H1 (cell line): ENCODE data around the gene ZKSCAN8. TPM values are rescaled to one million over a fixed set of nuclear protein-coding genes. Genes with fewer than 3 reads are reported as not detected.

Source experiments
- CTCF ChIA-PET: fragments of 300-600 bp; sonication (Branson Sonifier 250); formaldehyde crosslinking; loops from one replicate; lab custom pipeline; 2021; ENCODE audit not compliant: partially characterized antibody; lab: Charles Lee
- POLR2A ChIA-PET: fragments of 300-600 bp; sonication (Branson Sonifier 250); formaldehyde crosslinking; loops from one replicate; lab custom pipeline; 2021; ENCODE audit warnings: inconsistent platforms; ENCODE audit not compliant: partially characterized antibody; lab: Charles Lee
- DNase-seq, 2 experiments: peaks; one replicate each; pipeline versions ENCODE4 v3.0.0 to v3.0.0-alpha.2; 2010 to 2022; ENCODE audit warnings: low spot score in 2 of 2, low read depth in 1 of 2, mixed read lengths in 1 of 2
- FAIRE-seq: peaks from 2 replicates; lab custom pipeline; 2011; peaks lifted over from hg19 to GRCh38; lab: Jason Lieb, UNC
- H2AFZ ChIP-seq: 2 replicates; pipeline ENCODE4 v1.8.1; 2012; ENCODE audit warnings: low read length, inconsistent platforms
- H2AK5ac ChIP-seq: 2 replicates; pipeline ENCODE4 v1.6.1; 2013; ENCODE audit warnings: low read depth, low read length
- H2BK120ac ChIP-seq: replicated peaks from 2 replicates; pipeline ENCODE3; 2013; ENCODE audit warnings: low read depth, low read length, inconsistent platforms
- H2BK12ac ChIP-seq: 2 replicates; pipeline ENCODE4 v1.6.1; 2013; ENCODE audit warnings: low read depth, low read length
- H2BK15ac ChIP-seq: 2 replicates; pipeline ENCODE4 v1.6.1; 2013; ENCODE audit warnings: low read length
- H2BK20ac ChIP-seq: 2 replicates; pipeline ENCODE4 v1.6.1; 2013; ENCODE audit warnings: low read length
- H2BK5ac ChIP-seq: 2 replicates; pipeline ENCODE4 v1.6.1; 2013; ENCODE audit warnings: low read depth, low read length
- H3K14ac ChIP-seq: 2 replicates; pipeline ENCODE4 v1.6.1; 2013; ENCODE audit warnings: inconsistent platforms; ENCODE audit not compliant: insufficient read length
- H3K18ac ChIP-seq: 2 replicates; pipeline ENCODE4 v1.6.1; 2013; ENCODE audit warnings: low read length; ENCODE audit errors: extremely low read depth
- H3K23ac ChIP-seq: 2 replicates; pipeline ENCODE4 v1.6.1; 2013; ENCODE audit warnings: inconsistent platforms; ENCODE audit not compliant: insufficient read length
- H3K23me2 ChIP-seq: 2 replicates; pipeline ENCODE4 v1.6.1; 2013; ENCODE audit warnings: low read depth, low read length
- H3K27ac ChIP-seq: 2 replicates; pipeline ENCODE4 v1.6.1; 2011; ENCODE audit warnings: low read depth, low read length, inconsistent platforms
- H3K27me3 ChIP-seq, 4 experiments: replicated peaks in 1 of 4; 1 replicate in 1 of 4; 2 replicates in 3 of 4; pipeline versions ENCODE4 v1.6.1 to v1.8.1; 2011 to 2013; ENCODE audit warnings: low read length in 3 of 4, mild to moderate bottlenecking in 3 of 4, inconsistent platforms in 2 of 4, mixed read lengths in 2 of 4, moderate library complexity in 1 of 4; ENCODE audit not compliant: control insufficient read depth in 3 of 4, insufficient read depth in 3 of 4; ENCODE audit errors: extremely low read depth in 1 of 4
- H3K36me3 ChIP-seq, 4 experiments: 2 replicates each; pipeline versions ENCODE4 v1.6.1 to v1.8.1; 2011 to 2013; ENCODE audit warnings: mild to moderate bottlenecking in 4 of 4, low read length in 3 of 4, moderate library complexity in 2 of 4, control low read depth in 1 of 4, inconsistent platforms in 1 of 4; ENCODE audit not compliant: insufficient read depth in 4 of 4, control insufficient read depth in 2 of 4
- H3K4ac ChIP-seq: replicated peaks from 2 replicates; pipeline ENCODE3; 2013; ENCODE audit warnings: low read length, low read depth, mixed read lengths, inconsistent platforms; ENCODE audit not compliant: insufficient read length
- H3K4me1 ChIP-seq, 4 experiments: replicated peaks in 1 of 4; 1 replicate in 1 of 4; 2 replicates in 3 of 4; pipeline versions ENCODE4 v1.6.1 to v1.8.1; 2011 to 2013; ENCODE audit warnings: low read length in 3 of 4, inconsistent platforms in 2 of 4, mixed read lengths in 1 of 4; ENCODE audit not compliant: insufficient read depth in 4 of 4, control insufficient read depth in 3 of 4
- H3K4me2 ChIP-seq, 2 experiments: 2 replicates each; pipeline versions ENCODE4 v1.6.1 to v1.8.1; 2011 to 2013; ENCODE audit warnings: low read depth in 2 of 2, low read length in 2 of 2, control low read depth in 1 of 2, inconsistent platforms in 1 of 2, mild to moderate bottlenecking in 1 of 2; ENCODE audit not compliant: insufficient read depth in 1 of 2
- H3K4me3 ChIP-seq, 4 experiments: fragments of 200-600, 300-600 bp in 1 of 4; sonication (generic), shearing (Covaris generic), sonication (Bioruptor Twin) in 1 of 4; 2 replicates each; pipeline versions ENCODE4 v1.5.1 to v1.8.1; 2011 to 2016; ENCODE audit warnings: low read length in 4 of 4, low read depth in 3 of 4, control low read depth in 2 of 4, inconsistent platforms in 2 of 4, mild to moderate bottlenecking in 2 of 4, mixed read lengths in 1 of 4, moderate library complexity in 1 of 4; ENCODE audit not compliant: insufficient read depth in 2 of 4; ENCODE audit errors: extremely low read depth in 1 of 4
- H3K56ac ChIP-seq: replicated peaks from 2 replicates; pipeline ENCODE3; 2013; ENCODE audit warnings: low read depth, mild to moderate bottlenecking, mixed read lengths, low read length, inconsistent platforms; ENCODE audit not compliant: insufficient read length
- H3K79me1 ChIP-seq: 2 replicates; pipeline ENCODE4 v1.6.1; 2013; ENCODE audit warnings: low read depth, low read length, control low read depth
- H3K79me2 ChIP-seq, 2 experiments: 2 replicates each; pipeline versions ENCODE4 v1.6.1 to v1.8.1; 2012 to 2013; ENCODE audit warnings: low read length in 2 of 2, mild to moderate bottlenecking in 2 of 2, inconsistent platforms in 1 of 2; ENCODE audit not compliant: insufficient read depth in 2 of 2, control insufficient read depth in 1 of 2
- H3K9ac ChIP-seq, 4 experiments: replicated peaks in 1 of 4; 1 replicate in 1 of 4; 2 replicates in 3 of 4; pipeline versions ENCODE4 v1.6.1 to v1.8.1; 2011 to 2013; ENCODE audit warnings: low read depth in 3 of 4, low read length in 3 of 4, control low read depth in 2 of 4, mild to moderate bottlenecking in 2 of 4, moderate library complexity in 2 of 4, inconsistent platforms in 1 of 4; ENCODE audit errors: extremely low read depth in 1 of 4
- H3K9me3 ChIP-seq, 2 experiments: 2 replicates each; pipeline versions ENCODE4 v1.6.1 to v1.8.1; 2012 to 2013; ENCODE audit warnings: mild to moderate bottlenecking in 2 of 2, moderate library complexity in 2 of 2, control low read depth in 1 of 2, inconsistent platforms in 1 of 2, low read depth in 1 of 2, low read length in 1 of 2, mixed read lengths in 1 of 2; ENCODE audit not compliant: insufficient read depth in 2 of 2
- H4K20me1 ChIP-seq, 2 experiments: replicated peaks in 1 of 2; 2 replicates each; pipeline versions ENCODE3 to v1.8.1; 2011 to 2013; ENCODE audit warnings: inconsistent platforms in 2 of 2, low read length in 2 of 2, mild to moderate bottlenecking in 1 of 2; ENCODE audit not compliant: insufficient read depth in 2 of 2, control insufficient read depth in 1 of 2
- H4K5ac ChIP-seq: 2 replicates; pipeline ENCODE4 v1.6.1; 2013; ENCODE audit warnings: low read length, low read depth, mixed read lengths, inconsistent platforms; ENCODE audit not compliant: insufficient read length
- H4K8ac ChIP-seq: 2 replicates; pipeline ENCODE4 v1.8.0; 2013; ENCODE audit warnings: mild to moderate bottlenecking, moderate library complexity, low read length, inconsistent platforms; ENCODE audit not compliant: insufficient read depth; ENCODE audit errors: extremely low read depth
- H4K91ac ChIP-seq: replicated peaks from 2 replicates; pipeline ENCODE3; 2013; ENCODE audit warnings: low read length, mixed read lengths, inconsistent platforms; ENCODE audit not compliant: insufficient read length
- E2F6 ChIP-seq: IDR thresholded peaks from 2 replicates; pipeline ENCODE4 v1.6.1; 2012; ENCODE audit warnings: inconsistent platforms
- SIN3A ChIP-seq, 2 experiments: IDR thresholded peaks in 1 of 2; conservative IDR thresholded peaks in 1 of 2; 2 replicates each; pipeline ENCODE4 v1.6.1; 2011 to 2012; ENCODE audit warnings: low read length in 2 of 2, improper control_type of control experiment in 1 of 2, low read depth in 1 of 2, mild to moderate bottlenecking in 1 of 2
- SIX5 ChIP-seq: IDR thresholded peaks from 2 replicates; pipeline ENCODE4 v1.6.1; 2011; ENCODE audit warnings: mild to moderate bottlenecking, low read depth, low read length
- USF2 ChIP-seq: IDR thresholded peaks from 2 replicates; pipeline ENCODE4 v1.6.1; 2011; ENCODE audit warnings: low read length, improper control_type of control experiment
- WGBS, 2 experiments: shearing (Covaris generic) in 1 of 2; methylation state at CpG; one replicate each; pipeline versions ENCODE4 v1.1.6 to v1.1.7; 2013 to 2015; ENCODE audit warnings: low lambda C conversion rate in 2 of 2, mixed read lengths in 2 of 2, inconsistent platforms in 1 of 2, low coverage in 1 of 2, missing lambda C conversion rate in 1 of 2; ENCODE audit not compliant: insufficient replicate concordance in 2 of 2, insufficient coverage in 1 of 2, insufficient read length in 1 of 2; ENCODE audit errors: extremely low coverage in 1 of 2, missing lambda C conversion rate in 1 of 2; 5-methylcytosine and 5-hydroxymethylcytosine counted together
- polyA plus RNA-seq, 7 experiments: library from polyadenylated mRNA; depleted of rRNA in 3 of 7; stranded (reverse) in 5 of 7; unstranded in 2 of 7; fragments of >200 nt in 5 of 7; fragments of 200-250 nt in 2 of 7; gene quantifications; 1 replicate in 5 of 7; 2 replicates in 1 of 7; 4 replicates in 1 of 7; pipeline versions ENCODE4 v1.2.1 to v1.2.3, GENCODE V29; 2011 to 2013; ENCODE audit warnings: missing spikeins in 2 of 7, mixed read lengths in 2 of 7
- total RNA-seq: library from RNA; stranded (reverse); fragmentation: NEBNext Ultra II Directional; extraction: Animal tissue kit (Norgen Biotek cat#: 25700); gene quantifications from 2 replicates; pipeline ENCODE4 v1.2.1, GENCODE V29; 2021

Gene ZKSCAN8
- total and polyA plus RNA-seq, 2 of the 8 experiments (the other 6 are each of a cell fraction or from before 2014, with no cell fraction given), result 10.7 to 24.1 TPM

GRCh38 chr6:28145231-28145630 lies 3.5 kb downstream of the ZKSCAN8 start:
- Histone ChIP-seq H3K23ac (no peak overlapping the region), H3K36me3 (peaks cover 13 to 46% (median 30%) of the 10 kb centered on the region in 4 experiments), H2AK5ac (no peak overlapping the region), H3K14ac (no peak overlapping the region), H3K56ac (no peak overlapping the region), H4K91ac (no peak overlapping the region), H3K4ac (no peak overlapping the region), H2AFZ (no peak overlapping the region), H2BK15ac (no peak overlapping the region), H3K27me3 (peaks cover 0 to 3% (median 1%) of the 10 kb centered on the region in 4 experiments; a peak in 1 of 7 replicates), H3K4me1 (0 out of 7 replicates have a peak, but pooled peaks cover 0 to 3% (median 0%) of the 10 kb centered on the region in 4 experiments), H3K79me1 (no peaks in the 10 kb centered on the region), H4K20me1 (peaks cover 2 to 4% of the 10 kb centered on the region in 2 experiments), H2BK120ac (no peak overlapping the region), H3K79me2 (peaks cover 0 to 40% of the 10 kb centered on the region in 2 experiments; a peak in 3 of 4 replicates), H4K5ac (no peak overlapping the region), H3K23me2 (peaks cover 2% of the 10 kb centered on the region; the same call in 1 of the 2 replicates), H2BK12ac (no peak overlapping the region), H2BK20ac (no peak overlapping the region), H3K18ac (no peak overlapping the region), H3K4me3 (no peak overlapping the region), H3K9me3 (no peaks in the 10 kb centered on the region), H3K4me2 (no peak overlapping the region), H4K8ac (no peak overlapping the region), H2BK5ac (no peak overlapping the region), H3K9ac (no peak overlapping the region), H3K27ac (no peak overlapping the region)
- ChIA-PET POLR2A (interaction anchor here (0.6 to 1.5 kb wide), 3 partner anchors 20 to 75 kb away, joined by 3 to 4 read pairs (median 4); partner anchors contain the start of gene ZSCAN16), CTCF (no interaction called here)
- 100% methylated on average over 1 of the region's 1 CpG; no CpG with 5 or more reads in 1 of the 2 experiments for WGBS, 2 experiments
- no peak for TF ChIP-seq SIN3A (conservative IDR thresholded peaks at IDR 0.05 in 1 of 2, IDR thresholded peaks at IDR 0.05 in 1 of 2; ENCODE audit: low read depth in 1 of 2, low read length in 2 of 2)
- no peak for TF ChIP-seq SIX5
- TF ChIP-seq E2F6, result no peak
- TF ChIP-seq USF2, result no peak
- FAIRE-seq (no peak), DNase-seq (no peak)
